Keratinocyte (primary cell): ENCODE measurements around the gene MRPS5.

Source experiments
- EZH2 ChIP-seq: IDR thresholded peaks from one replicate; pipeline ENCODE4 v1.6.1; 2012; ENCODE audit warnings: inconsistent platforms, mild to moderate bottlenecking, low read length, moderate library complexity
- TF ChIP-seq, protein P1 (sequence below), 3 experiments: IDR thresholded peaks in 1 of 3; conservative IDR thresholded peaks in 1 of 3; optimal IDR thresholded peaks in 1 of 3; 2 replicates in 2 of 3; 3 replicates in 1 of 3; pipeline versions ENCODE3 to v1.5.1; 2011; ENCODE audit warnings: low read length in 3 of 3, mild to moderate bottlenecking in 3 of 3, moderate library complexity in 2 of 3, control low read depth in 1 of 3, inconsistent platforms in 1 of 3; ENCODE audit not compliant: insufficient read depth in 2 of 3; ENCODE audit errors: extremely low read depth in 1 of 3

DNA sequence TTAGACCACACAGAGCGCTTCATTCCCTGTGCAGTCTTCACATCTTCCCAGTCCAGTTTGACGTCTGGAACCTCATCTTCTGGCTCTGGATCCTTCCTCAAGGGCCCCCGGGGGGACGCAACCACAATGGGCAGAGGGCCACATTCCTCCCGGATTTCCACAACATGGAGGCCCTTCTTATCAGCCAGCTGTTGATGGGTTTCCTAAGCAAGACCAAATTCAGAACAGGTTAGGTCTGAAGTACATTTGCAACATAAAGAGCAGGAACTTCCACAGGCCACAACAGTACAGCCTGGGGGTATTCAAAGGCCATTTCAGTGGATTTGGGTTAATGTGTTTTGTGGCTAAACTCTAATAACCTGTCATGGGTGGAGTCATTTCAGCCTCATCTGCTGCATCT, 34.2 kb downstream of the MRPS5 start:
- no peak for TF ChIP-seq EZH2
- TF ChIP-seq, protein P1, sequence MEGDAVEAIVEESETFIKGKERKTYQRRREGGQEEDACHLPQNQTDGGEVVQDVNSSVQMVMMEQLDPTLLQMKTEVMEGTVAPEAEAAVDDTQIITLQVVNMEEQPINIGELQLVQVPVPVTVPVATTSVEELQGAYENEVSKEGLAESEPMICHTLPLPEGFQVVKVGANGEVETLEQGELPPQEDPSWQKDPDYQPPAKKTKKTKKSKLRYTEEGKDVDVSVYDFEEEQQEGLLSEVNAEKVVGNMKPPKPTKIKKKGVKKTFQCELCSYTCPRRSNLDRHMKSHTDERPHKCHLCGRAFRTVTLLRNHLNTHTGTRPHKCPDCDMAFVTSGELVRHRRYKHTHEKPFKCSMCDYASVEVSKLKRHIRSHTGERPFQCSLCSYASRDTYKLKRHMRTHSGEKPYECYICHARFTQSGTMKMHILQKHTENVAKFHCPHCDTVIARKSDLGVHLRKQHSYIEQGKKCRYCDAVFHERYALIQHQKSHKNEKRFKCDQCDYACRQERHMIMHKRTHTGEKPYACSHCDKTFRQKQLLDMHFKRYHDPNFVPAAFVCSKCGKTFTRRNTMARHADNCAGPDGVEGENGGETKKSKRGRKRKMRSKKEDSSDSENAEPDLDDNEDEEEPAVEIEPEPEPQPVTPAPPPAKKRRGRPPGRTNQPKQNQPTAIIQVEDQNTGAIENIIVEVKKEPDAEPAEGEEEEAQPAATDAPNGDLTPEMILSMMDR (optimal IDR thresholded peaks at IDR 0.05 in 1 of 3, IDR thresholded peaks at IDR 0.05 in 1 of 3, conservative IDR thresholded peaks at IDR 0.05 in 1 of 3; ENCODE audit: extremely low read depth in 1 of 3, insufficient read depth in 2 of 3, low read length in 3 of 3): no peak
